ENCODE measurements around the gene XPNPEP1. TPM values are rescaled to one million over a fixed set of nuclear protein-coding genes. Genes with fewer than 3 reads are reported as not detected.

XPNPEP1 gene
- total RNA-seq, 1 donor = 123 TPM

DNA sequence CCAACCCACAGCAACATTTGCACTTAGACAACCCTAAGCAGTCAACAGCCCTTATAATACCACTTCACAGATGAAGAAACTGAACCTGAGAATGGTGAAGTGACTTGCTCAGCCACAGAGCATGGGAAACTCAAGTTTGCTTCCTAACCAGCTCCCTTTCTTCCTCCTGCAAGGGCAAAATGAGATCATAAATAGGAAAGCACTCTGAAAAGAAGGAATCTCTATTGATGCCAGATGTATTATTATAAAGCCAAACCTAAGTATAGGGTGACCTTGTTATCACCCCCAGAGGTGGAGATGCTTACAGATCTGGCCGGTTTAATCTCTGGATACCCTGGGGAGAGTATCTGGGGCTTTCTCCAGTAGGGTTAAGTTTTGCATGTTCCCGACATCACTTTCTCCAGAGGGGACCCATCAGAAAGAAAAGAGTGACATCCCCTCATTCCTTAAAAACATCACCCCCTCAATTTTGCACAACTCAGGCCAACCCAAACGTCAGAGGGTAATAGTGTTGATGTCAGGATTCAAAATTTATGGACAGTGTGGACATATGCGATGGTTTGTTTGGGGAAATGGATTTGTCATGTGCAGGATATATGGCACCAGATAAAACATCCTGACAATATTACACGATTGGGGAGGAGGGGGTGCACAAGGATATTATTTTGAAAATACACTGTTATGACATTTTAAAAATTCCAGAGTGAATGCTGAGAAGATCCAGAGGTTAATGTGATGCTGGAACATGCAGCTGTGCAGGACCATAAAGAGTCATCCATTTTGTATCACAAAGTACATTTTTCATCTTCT lies 24.0 kb upstream of the XPNPEP1 start:
- H2AFZ ChIP-seq (ENCODE audit: low read length) = no peak overlapping the region
- no peaks in the 10 kb centered on the region for H4K20me1 ChIP-seq (ENCODE audit: insufficient read depth, low read length)
- no peaks in the 10 kb centered on the region for H3K79me2 ChIP-seq (ENCODE audit: insufficient read depth, low read length)
- no peak overlapping the region for H3K4me2 ChIP-seq (ENCODE audit: insufficient read depth, low read length)
- no peak overlapping the region for H3K4me3 ChIP-seq (ENCODE audit: insufficient read depth, low read length)
- H3K27ac ChIP-seq (ENCODE audit: low read depth, low read length) = no peak overlapping the region
- DNase-seq (ENCODE audit: insufficient read length, low spot score, missing footprints) = no peak
- no peak for TF ChIP-seq CTCF (IDR thresholded peaks at IDR 0.05; ENCODE audit: extremely low read depth, low read depth, low read length)
- H3K36me3 ChIP-seq (ENCODE audit: insufficient read depth, low read length) = no peaks in the 10 kb centered on the region
- no peaks in the 10 kb centered on the region for H3K27me3 ChIP-seq (ENCODE audit: insufficient read depth, low read length)
- H3K9me3 ChIP-seq (ENCODE audit: low read depth, low read length) = no peaks in the 10 kb centered on the region
- no peaks in the 10 kb centered on the region for H3K4me1 ChIP-seq (ENCODE audit: insufficient read depth, low read length)

DNA sequence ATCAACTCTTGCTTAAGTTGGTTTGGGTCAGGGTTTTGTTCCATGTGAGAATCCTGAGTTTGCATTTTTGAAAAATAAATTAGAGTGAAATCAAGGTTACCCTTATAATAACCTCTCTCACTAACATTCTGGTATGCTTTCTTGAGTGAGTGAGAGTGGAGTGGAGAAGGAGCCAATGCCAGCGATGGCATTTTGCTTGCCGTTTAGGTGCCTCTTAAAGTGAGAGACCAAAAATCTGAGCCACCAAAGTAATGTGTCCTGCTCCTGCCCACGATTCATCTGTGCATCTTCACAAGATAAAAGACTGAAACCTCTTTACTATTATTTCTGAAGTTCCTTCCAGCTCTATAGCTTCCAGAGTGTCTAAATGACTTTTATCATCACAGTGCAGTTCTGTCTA lies 23.4 kb upstream of the XPNPEP1 start:
- TF ChIP-seq CTCF (IDR thresholded peaks at IDR 0.05; ENCODE audit: extremely low read depth, low read depth, low read length) = no peak
- no peaks in the 10 kb centered on the region for H3K36me3 ChIP-seq (ENCODE audit: insufficient read depth, low read length)
- H4K20me1 ChIP-seq (ENCODE audit: insufficient read depth, low read length) = no peaks in the 10 kb centered on the region
- H3K9me3 ChIP-seq (ENCODE audit: low read depth, low read length) = no peaks in the 10 kb centered on the region
- H3K79me2 ChIP-seq (ENCODE audit: insufficient read depth, low read length) = no peaks in the 10 kb centered on the region
- no peaks in the 10 kb centered on the region for H3K27me3 ChIP-seq (ENCODE audit: insufficient read depth, low read length)
- no peak overlapping the region for H3K4me3 ChIP-seq (ENCODE audit: insufficient read depth, low read length)
- H2AFZ ChIP-seq (ENCODE audit: low read length) = no peak overlapping the region
- no peak for DNase-seq (ENCODE audit: insufficient read length, low spot score, missing footprints)
- H3K27ac ChIP-seq (ENCODE audit: low read depth, low read length) = no peak overlapping the region
- H3K4me2 ChIP-seq (ENCODE audit: insufficient read depth, low read length) = no peak overlapping the region
- H3K4me1 ChIP-seq (ENCODE audit: insufficient read depth, low read length) = no peaks in the 10 kb centered on the region

- Histone ChIP-seq H3K9me3 (ENCODE audit: low read depth, low read length) (no peaks in the 10 kb centered on the region), H3K4me3 (ENCODE audit: insufficient read depth, low read length) (no peak overlapping the region), H2AFZ (ENCODE audit: low read length) (no peak overlapping the region), H3K27me3 (ENCODE audit: insufficient read depth, low read length) (no peaks in the 10 kb centered on the region), H3K4me2 (ENCODE audit: insufficient read depth, low read length) (no peak overlapping the region), H4K20me1 (ENCODE audit: insufficient read depth, low read length) (no peaks in the 10 kb centered on the region), H3K36me3 (ENCODE audit: insufficient read depth, low read length) (no peaks in the 10 kb centered on the region), H3K4me1 (ENCODE audit: insufficient read depth, low read length) (no peaks in the 10 kb centered on the region), H3K27ac (ENCODE audit: low read depth, low read length) (no peak overlapping the region), H3K79me2 (ENCODE audit: insufficient read depth, low read length) (no peaks in the 10 kb centered on the region)
- no peak for TF ChIP-seq CTCF (IDR thresholded peaks at IDR 0.05; ENCODE audit: extremely low read depth, low read depth, low read length)
- DNase-seq (ENCODE audit: insufficient read length, low spot score, missing footprints) = no peak
Observed at GRCh38 chr10:109945473-109946177, 22.3 kb upstream of the XPNPEP1 start.

DNA sequence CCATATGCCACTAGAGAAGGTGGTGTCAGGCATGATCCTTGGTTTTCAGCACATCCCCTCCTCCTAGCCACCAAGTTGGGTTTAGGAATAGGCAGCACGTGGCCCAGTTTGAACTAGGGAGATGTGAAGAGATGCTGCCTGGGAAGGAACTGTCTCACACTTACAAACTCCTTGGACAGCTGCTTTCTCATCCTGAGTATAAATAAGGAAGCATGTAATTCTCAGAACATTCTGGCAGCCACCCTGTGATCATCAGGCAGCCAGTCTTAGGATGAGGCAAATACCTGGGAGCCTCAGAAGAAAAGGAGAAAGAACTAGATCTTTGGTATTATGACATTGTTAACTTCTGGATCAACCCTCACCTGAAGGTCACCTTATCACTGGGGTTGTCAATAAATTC lies 21.3 kb upstream of the XPNPEP1 start:
- no peaks in the 10 kb centered on the region for H3K4me1 ChIP-seq (ENCODE audit: insufficient read depth, low read length)
- H4K20me1 ChIP-seq (ENCODE audit: insufficient read depth, low read length) = no peaks in the 10 kb centered on the region
- H3K4me3 ChIP-seq (ENCODE audit: insufficient read depth, low read length) = no peak overlapping the region
- no peak for DNase-seq (ENCODE audit: insufficient read length, low spot score, missing footprints)
- H3K4me2 ChIP-seq (ENCODE audit: insufficient read depth, low read length) = no peak overlapping the region
- H3K9me3 ChIP-seq (ENCODE audit: low read depth, low read length) = no peaks in the 10 kb centered on the region
- H3K27ac ChIP-seq (ENCODE audit: low read depth, low read length) = no peak overlapping the region
- H3K27me3 ChIP-seq (ENCODE audit: insufficient read depth, low read length) = no peaks in the 10 kb centered on the region
- no peak for TF ChIP-seq CTCF (IDR thresholded peaks at IDR 0.05; ENCODE audit: extremely low read depth, low read depth, low read length)
- no peaks in the 10 kb centered on the region for H3K79me2 ChIP-seq (ENCODE audit: insufficient read depth, low read length)
- no peak overlapping the region for H2AFZ ChIP-seq (ENCODE audit: low read length)
- H3K36me3 ChIP-seq (ENCODE audit: insufficient read depth, low read length) = no peaks in the 10 kb centered on the region

Measured in osteoblast (primary cell).